Loucy (cell line): ENCODE measurements around the gene POLR2H.

Experiments used
- H2AFZ ChIP-seq: fragments of 200-600 bp; sonication (generic); 2 replicates; pipeline ENCODE4 v1.6.0; 2016; ENCODE audit warnings: antibody characterized with exemption, mild to moderate bottlenecking, low read length, moderate library complexity
- H3F3A ChIP-seq: fragments of 200-600 bp; 2 replicates; pipeline ENCODE4 v1.6.0; 2016; ENCODE audit warnings: antibody characterized with exemption, low read depth, mild to moderate bottlenecking
- H3K27me3 ChIP-seq: fragments of 200-600 bp; sonication (generic); 2 replicates; pipeline ENCODE4 v1.6.1; 2014; ENCODE audit warnings: low read length, mild to moderate bottlenecking; ENCODE audit not compliant: insufficient read depth, poor library complexity, severe bottlenecking
- H3K36me3 ChIP-seq: fragments of 200-600 bp; sonication (generic); 2 replicates; pipeline ENCODE4 v1.6.1; 2016; ENCODE audit warnings: low read length; ENCODE audit not compliant: insufficient read depth
- H3K4me1 ChIP-seq: fragments of 200-600 bp; sonication (generic); 2 replicates; pipeline ENCODE4 v1.5.1; 2014; ENCODE audit warnings: low read length, mild to moderate bottlenecking; ENCODE audit not compliant: insufficient read depth, poor library complexity, severe bottlenecking
- H3K4me2 ChIP-seq: fragments of 200-600 bp; sonication (generic); 2 replicates; pipeline ENCODE4 v1.6.0; 2014; ENCODE audit warnings: antibody characterized with exemption, low read length, low read depth, mild to moderate bottlenecking; ENCODE audit not compliant: poor library complexity, severe bottlenecking
- H3K4me3 ChIP-seq: fragments of 200-600 bp; sonication (generic); 2 replicates; pipeline ENCODE4 v1.5.1; 2014; ENCODE audit warnings: low read length, mild to moderate bottlenecking, mixed read lengths; ENCODE audit not compliant: poor library complexity, severe bottlenecking
- H3K79me2 ChIP-seq: fragments of 200-600 bp; sonication (generic); 2 replicates; pipeline ENCODE4 v1.6.1; 2014; ENCODE audit warnings: low read length; ENCODE audit not compliant: insufficient read depth
- H3K9ac ChIP-seq: fragments of 200-600 bp; sonication (generic); 2 replicates; pipeline ENCODE4 v1.6.0; 2014; ENCODE audit warnings: mild to moderate bottlenecking, low read depth, low read length, moderate library complexity; ENCODE audit not compliant: poor library complexity, severe bottlenecking
- H3K9me2 ChIP-seq: fragments of 200-600 bp; sonication (generic); replicated peaks from 2 replicates; pipeline ENCODE4 v1.6.1; 2016; ENCODE audit warnings: low read depth, low read length, mixed read lengths
- H3K9me3 ChIP-seq: fragments of 200-600 bp; sonication (generic); 2 replicates; pipeline ENCODE4 v1.6.1; 2014; ENCODE audit warnings: mild to moderate bottlenecking, antibody characterized with exemption, low read length, low read depth; ENCODE audit not compliant: insufficient read depth
- H4K20me1 ChIP-seq: fragments of 200-600 bp; sonication (generic); 2 replicates; pipeline ENCODE4 v1.6.0; 2014; ENCODE audit warnings: antibody characterized with exemption, low read length, mild to moderate bottlenecking; ENCODE audit not compliant: insufficient read depth, poor library complexity, severe bottlenecking
- CTCF ChIP-seq: fragments of 200-600 bp; sonication (generic); conservative IDR thresholded peaks from 2 replicates; pipeline ENCODE4 v1.5.1; 2014; ENCODE audit warnings: mild to moderate bottlenecking, antibody characterized with exemption, low read length
- EZH2phosphoT487 ChIP-seq: fragments of 200-600 bp; IDR thresholded peaks from 2 replicates; pipeline ENCODE4 v1.6.1; 2018; ENCODE audit warnings: antibody characterized with exemption, mild to moderate bottlenecking, moderate library complexity, borderline replicate concordance

Gene POLR2H

GRCh38 chr3:184380627-184381260 lies 19.2 kb downstream of the POLR2H start:
- Histone ChIP-seq H3K36me3 (no peaks in the 10 kb centered on the region), H3K4me1 (no peaks in the 10 kb centered on the region), H3K9ac (no peak overlapping the region), H3F3A (no peaks in the 10 kb centered on the region), H4K20me1 (no peaks in the 10 kb centered on the region), H3K79me2 (no peaks in the 10 kb centered on the region), H3K27me3 (no peaks in the 10 kb centered on the region), H3K4me3 (no peak overlapping the region), H3K4me2 (no peak overlapping the region), H3K9me3 (no peaks in the 10 kb centered on the region), H2AFZ (no peak overlapping the region), H3K9me2 (no peaks in the 10 kb centered on the region)
- TF ChIP-seq EZH2phosphoT487, result no peak
- TF ChIP-seq CTCF, result no peak

- no peaks in the 10 kb centered on the region for H3K4me1 ChIP-seq
- no peaks in the 10 kb centered on the region for H3F3A ChIP-seq
- no peaks in the 10 kb centered on the region for H3K9me3 ChIP-seq
- H4K20me1 ChIP-seq, result no peaks in the 10 kb centered on the region
- no peak overlapping the region for H3K4me3 ChIP-seq
- TF ChIP-seq CTCF, result no peak
- no peak for TF ChIP-seq EZH2phosphoT487
- H3K36me3 ChIP-seq, result no peaks in the 10 kb centered on the region
- no peak overlapping the region for H3K4me2 ChIP-seq
- H3K9me2 ChIP-seq, result no peaks in the 10 kb centered on the region
- H3K9ac ChIP-seq, result no peak overlapping the region
- H3K79me2 ChIP-seq, result no peaks in the 10 kb centered on the region
- H2AFZ ChIP-seq, result no peak overlapping the region
- no peaks in the 10 kb centered on the region for H3K27me3 ChIP-seq
Measured at GRCh38 chr3:184381261-184382224, 20.0 kb downstream of the POLR2H start.

GRCh38 chr3:184382326-184383032 lies 21.0 kb downstream of the POLR2H start:
- no peaks in the 10 kb centered on the region for H3K36me3 ChIP-seq
- no peak for TF ChIP-seq EZH2phosphoT487
- TF ChIP-seq CTCF, result no peak
- no peaks in the 10 kb centered on the region for H3K4me1 ChIP-seq
- H4K20me1 ChIP-seq, result no peaks in the 10 kb centered on the region
- no peaks in the 10 kb centered on the region for H3K79me2 ChIP-seq
- no peaks in the 10 kb centered on the region for H3K9me2 ChIP-seq
- H2AFZ ChIP-seq, result no peak overlapping the region
- H3K4me3 ChIP-seq, result no peak overlapping the region
- H3K4me2 ChIP-seq, result no peak overlapping the region
- H3K27me3 ChIP-seq, result no peaks in the 10 kb centered on the region
- no peaks in the 10 kb centered on the region for H3K9me3 ChIP-seq
- H3K9ac ChIP-seq, result no peak overlapping the region
- no peaks in the 10 kb centered on the region for H3F3A ChIP-seq
